ENCODE measurements around the gene RAB1B. TPM values are rescaled to one million over a fixed set of nuclear protein-coding genes. Genes with fewer than 3 reads are reported as not detected.

RAB1B gene
- total and polyA plus RNA-seq, 10 of the 15 experiments (the other 5 are each of a cell fraction or from before 2014, with no cell fraction given) = 10.4 to 193 (median 96.9) TPM

DNA sequence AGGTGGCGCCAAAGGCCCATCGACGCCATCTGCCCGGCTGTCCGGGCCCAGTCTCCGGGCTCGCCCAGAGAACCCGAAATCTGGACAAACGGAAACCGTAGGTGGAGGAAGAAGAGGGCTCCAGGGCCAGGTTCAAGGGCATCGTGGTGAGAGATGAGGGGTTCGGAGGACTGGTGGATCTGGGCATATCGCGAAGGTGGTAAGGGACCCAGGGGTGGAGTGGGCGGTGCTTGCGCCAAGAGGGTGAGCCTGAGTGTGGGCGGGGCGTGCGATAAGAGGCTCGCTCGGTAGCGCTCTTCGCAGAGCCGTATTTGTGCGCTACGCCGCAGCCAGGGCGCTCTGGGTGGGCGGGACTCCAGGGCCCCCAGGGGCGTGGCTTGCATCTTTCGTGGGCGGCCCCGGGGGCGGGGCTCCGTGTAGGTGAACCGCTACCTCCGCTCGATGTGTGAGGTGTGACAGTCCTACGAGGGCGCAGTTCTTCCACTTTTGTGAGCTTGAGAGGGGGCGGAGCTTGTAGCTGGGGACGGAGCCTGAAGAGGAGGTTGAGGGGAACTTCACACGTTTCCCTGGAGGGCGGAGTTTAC lies 43.6 kb downstream of the RAB1B start (continued):
- TF ChIP-seq EP300 (IDR thresholded peaks at IDR 0.05; ENCODE audit: borderline replicate concordance in 1 of 2, control insufficient read depth in 1 of 2, low read depth in 2 of 2, low read length in 2 of 2) = no peak
- peak; percentile 44; the same call in 1 of the 2 replicates for TF ChIP-seq IRF4 (IDR thresholded peaks at IDR 0.05; ENCODE audit: low read depth, low read length)
- TF ChIP-seq PML (IDR thresholded peaks at IDR 0.05; ENCODE audit: low read length) = no peak
- no peak for TF ChIP-seq BMI1 (IDR thresholded peaks at IDR 0.05; ENCODE audit: borderline replicate concordance)
- TF ChIP-seq NFYA (IDR thresholded peaks at IDR 0.05; ENCODE audit: borderline replicate concordance, low read depth, low read length) = no peak
- TF ChIP-seq NBN (IDR thresholded peaks at IDR 0.05) = peak; percentile 96
- TF ChIP-seq ZZZ3 (IDR thresholded peaks at IDR 0.05; ENCODE audit: control insufficient read depth, insufficient read length, low read depth) = no peak
- TF ChIP-seq IKZF2 (IDR thresholded peaks at IDR 0.05) = peak; percentile 15 to 49; a peak in 1 of 4 replicates
- TF ChIP-seq HDAC6 (IDR thresholded peaks at IDR 0.05; ENCODE audit: unreplicated experiment) = no peak
- TF ChIP-seq CHD2 (IDR thresholded peaks at IDR 0.05; ENCODE audit: borderline replicate concordance, low read depth, low read length) = no peak
- no peak for TF ChIP-seq ASH2L (IDR thresholded peaks at IDR 0.05; ENCODE audit: borderline replicate concordance, low read depth)
- TF ChIP-seq RCOR1 (conservative IDR thresholded peaks at IDR 0.05; ENCODE audit: low read depth, low read length) = no peak
- TF ChIP-seq FOXK2 (IDR thresholded peaks at IDR 0.05) = no peak
- peak; percentile 36; the same call in 1 of the 2 replicates for TF ChIP-seq MTA2 (IDR thresholded peaks at IDR 0.05; ENCODE audit: low read depth)
- peak; percentile 35 for TF ChIP-seq MEF2B (IDR thresholded peaks at IDR 0.05; ENCODE audit: partially characterized antibody, poor library complexity, severe bottlenecking)
- peak; percentile 43 for TF ChIP-seq SMARCA5 (IDR thresholded peaks at IDR 0.05)
- TF ChIP-seq, protein P1, sequence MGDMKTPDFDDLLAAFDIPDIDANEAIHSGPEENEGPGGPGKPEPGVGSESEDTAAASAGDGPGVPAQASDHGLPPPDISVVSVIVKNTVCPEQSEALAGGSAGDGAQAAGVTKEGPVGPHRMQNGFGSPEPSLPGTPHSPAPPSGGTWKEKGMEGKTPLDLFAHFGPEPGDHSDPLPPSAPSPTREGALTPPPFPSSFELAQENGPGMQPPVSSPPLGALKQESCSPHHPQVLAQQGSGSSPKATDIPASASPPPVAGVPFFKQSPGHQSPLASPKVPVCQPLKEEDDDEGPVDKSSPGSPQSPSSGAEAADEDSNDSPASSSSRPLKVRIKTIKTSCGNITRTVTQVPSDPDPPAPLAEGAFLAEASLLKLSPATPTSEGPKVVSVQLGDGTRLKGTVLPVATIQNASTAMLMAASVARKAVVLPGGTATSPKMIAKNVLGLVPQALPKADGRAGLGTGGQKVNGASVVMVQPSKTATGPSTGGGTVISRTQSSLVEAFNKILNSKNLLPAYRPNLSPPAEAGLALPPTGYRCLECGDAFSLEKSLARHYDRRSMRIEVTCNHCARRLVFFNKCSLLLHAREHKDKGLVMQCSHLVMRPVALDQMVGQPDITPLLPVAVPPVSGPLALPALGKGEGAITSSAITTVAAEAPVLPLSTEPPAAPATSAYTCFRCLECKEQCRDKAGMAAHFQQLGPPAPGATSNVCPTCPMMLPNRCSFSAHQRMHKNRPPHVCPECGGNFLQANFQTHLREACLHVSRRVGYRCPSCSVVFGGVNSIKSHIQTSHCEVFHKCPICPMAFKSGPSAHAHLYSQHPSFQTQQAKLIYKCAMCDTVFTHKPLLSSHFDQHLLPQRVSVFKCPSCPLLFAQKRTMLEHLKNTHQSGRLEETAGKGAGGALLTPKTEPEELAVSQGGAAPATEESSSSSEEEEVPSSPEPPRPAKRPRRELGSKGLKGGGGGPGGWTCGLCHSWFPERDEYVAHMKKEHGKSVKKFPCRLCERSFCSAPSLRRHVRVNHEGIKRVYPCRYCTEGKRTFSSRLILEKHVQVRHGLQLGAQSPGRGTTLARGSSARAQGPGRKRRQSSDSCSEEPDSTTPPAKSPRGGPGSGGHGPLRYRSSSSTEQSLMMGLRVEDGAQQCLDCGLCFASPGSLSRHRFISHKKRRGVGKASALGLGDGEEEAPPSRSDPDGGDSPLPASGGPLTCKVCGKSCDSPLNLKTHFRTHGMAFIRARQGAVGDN (IDR thresholded peaks at IDR 0.05) = peak; percentile 16; the same call in 1 of the 2 replicates
- no peak for TF ChIP-seq CEBPB (IDR thresholded peaks at IDR 0.05; ENCODE audit: borderline replicate concordance in 1 of 2, low read depth in 2 of 2, low read length in 2 of 2)
- TF ChIP-seq, protein P2, sequence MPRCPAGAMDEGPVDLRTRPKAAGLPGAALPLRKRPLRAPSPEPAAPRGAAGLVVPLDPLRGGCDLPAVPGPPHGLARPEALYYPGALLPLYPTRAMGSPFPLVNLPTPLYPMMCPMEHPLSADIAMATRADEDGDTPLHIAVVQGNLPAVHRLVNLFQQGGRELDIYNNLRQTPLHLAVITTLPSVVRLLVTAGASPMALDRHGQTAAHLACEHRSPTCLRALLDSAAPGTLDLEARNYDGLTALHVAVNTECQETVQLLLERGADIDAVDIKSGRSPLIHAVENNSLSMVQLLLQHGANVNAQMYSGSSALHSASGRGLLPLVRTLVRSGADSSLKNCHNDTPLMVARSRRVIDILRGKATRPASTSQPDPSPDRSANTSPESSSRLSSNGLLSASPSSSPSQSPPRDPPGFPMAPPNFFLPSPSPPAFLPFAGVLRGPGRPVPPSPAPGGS (IDR thresholded peaks at IDR 0.05; ENCODE audit: borderline replicate concordance, insufficient read depth, low read depth, low read length, poor library complexity, severe bottlenecking) = no peak
- no peak for TF ChIP-seq BCLAF1 (IDR thresholded peaks at IDR 0.05)
- peak; percentile 74 for TF ChIP-seq GATAD2B (conservative IDR thresholded peaks at IDR 0.05; ENCODE audit: low read depth)
- TF ChIP-seq CHD4 (IDR thresholded peaks at IDR 0.05) = no peak
- no peak for TF ChIP-seq ESRRA (IDR thresholded peaks at IDR 0.05; ENCODE audit: low read length)
- peak; percentile 79 for TF ChIP-seq YY1 (IDR thresholded peaks at IDR 0.05; ENCODE audit: low read depth, low read length)
